HUDEP-2 (cell line): ENCODE measurements around the gene SERINC4.

Experiments
- DNase-seq, 76 experiments: peaks; one replicate each; lab custom pipeline; 2025; ENCODE audit not compliant: unreplicated experiment in 76 of 76; lab: John Stamatoyannopoulos, UW

SERINC4 gene

GRCh38 chr15:43799209-43799944 lies 643 bp downstream of the SERINC4 start:
- peak in 1 of 76 experiments; percentile 18 for DNase-seq

GRCh38 chr15:43796566-43796965 lies 3.5 kb downstream of the SERINC4 start:
- DNase-seq: no peak

- no peak for DNase-seq
These were observed 4.0 kb downstream of the SERINC4 start for GRCh38 chr15:43795997-43796396.

- no peak for DNase-seq
These were observed 4.8 kb downstream of the SERINC4 start for GRCh38 chr15:43795197-43795596.

- DNase-seq: no peak
These were observed 5.6 kb downstream of the SERINC4 start for GRCh38 chr15:43794269-43795037.

DNA sequence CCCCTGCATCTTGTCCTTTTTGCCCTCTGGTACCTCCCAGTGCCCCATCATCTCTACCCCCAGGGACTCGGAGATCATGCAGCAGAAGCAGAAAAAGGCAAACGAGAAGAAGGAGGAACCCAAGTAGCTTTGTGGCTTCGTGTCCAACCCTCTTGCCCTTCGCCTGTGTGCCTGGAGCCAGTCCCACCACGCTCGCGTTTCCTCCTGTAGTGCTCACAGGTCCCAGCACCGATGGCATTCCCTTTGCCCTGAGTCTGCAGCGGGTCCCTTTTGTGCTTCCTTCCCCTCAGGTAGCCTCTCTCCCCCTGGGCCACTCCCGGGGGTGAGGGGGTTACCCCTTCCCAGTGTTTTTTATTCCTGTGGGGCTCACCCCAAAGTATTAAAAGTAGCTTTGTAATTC lies 6.4 kb downstream of the SERINC4 start:
- DNase-seq: no peak

DNA sequence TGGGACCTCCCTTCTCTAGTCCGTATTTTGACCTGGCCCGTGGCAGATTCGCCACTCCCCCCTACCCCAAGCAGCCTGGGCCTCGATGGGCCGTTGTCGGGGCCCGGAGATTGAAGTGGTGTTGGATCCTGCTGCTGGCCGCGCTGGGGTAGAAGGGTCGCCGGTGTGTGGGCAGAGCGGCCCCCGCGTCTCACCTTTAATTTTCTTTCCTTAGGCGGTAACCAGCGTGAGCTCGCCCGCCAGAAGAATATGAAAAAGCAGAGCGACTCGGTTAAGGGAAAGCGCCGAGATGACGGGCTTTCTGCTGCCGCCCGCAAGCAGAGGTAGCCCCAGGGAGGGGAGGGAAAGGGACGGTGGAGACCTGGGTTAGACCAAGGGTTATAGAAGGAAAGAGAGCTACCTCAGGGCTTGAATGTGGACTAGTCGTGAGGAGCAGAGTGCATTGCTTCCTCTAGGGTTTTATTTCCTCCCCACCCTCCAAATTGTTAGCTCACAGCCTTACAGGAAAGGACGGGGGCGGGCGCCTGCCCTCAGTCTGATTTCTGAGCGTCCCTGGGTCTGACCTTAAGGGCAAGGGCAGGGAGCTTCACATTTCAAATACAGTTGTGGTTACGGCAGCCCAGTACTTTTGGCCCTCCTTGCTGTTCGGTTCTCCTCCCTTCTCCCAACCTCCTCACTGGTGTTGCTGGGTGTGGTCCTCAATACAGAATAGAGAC lies 7.1 kb downstream of the SERINC4 start:
- DNase-seq: peak in 10 of 76 experiments; percentile 3 to 37 (median 20)

DNA sequence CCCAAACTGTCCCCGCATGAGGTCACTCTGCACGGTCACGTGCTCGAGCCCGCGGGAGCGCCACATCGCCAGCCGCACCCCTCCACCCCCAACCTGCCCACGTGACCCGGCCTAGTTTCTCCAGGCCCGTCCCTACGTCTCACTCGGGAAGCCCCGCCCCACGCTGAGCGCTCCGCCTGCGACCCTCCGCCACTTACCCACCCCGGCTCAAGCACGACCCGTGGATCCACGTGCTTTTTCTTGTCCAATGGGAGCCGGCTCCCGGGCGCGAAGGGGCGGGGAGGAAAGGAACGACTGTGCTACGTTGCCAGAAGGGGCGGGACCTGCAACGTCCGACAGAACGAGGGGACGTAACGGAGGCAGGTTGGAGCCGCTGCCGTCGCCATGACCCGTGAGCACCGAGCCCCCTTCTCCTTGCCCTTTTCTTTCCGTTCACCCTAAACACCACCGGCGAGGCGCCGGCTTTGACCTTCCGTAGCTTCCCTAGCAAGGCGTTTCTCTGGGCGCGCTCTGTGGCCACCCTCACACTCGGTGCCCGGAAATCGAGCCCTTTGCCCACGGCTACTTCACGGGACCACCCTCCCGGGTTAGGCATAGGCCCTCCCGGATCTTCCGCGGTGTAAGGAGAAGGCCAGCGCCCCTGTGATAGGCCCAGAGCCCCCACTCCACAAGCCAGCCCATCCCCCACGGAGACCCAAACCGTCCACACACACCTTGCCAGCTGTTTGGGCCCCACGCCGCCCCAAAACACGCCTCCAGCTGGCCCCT lies 7.8 kb downstream of the SERINC4 start, which contains the start of gene SERF2:
SERF2 (plus strand) TSS at position 328 of the 768 bp plus-strand sequence; CDS start at position 385, 57 bp downstream.
- peak in 75 of 76 experiments; percentile 71 to 100 (median 99) for DNase-seq

GRCh38 chr15:43789409-43789808 lies 10.6 kb downstream of the SERINC4 start:
- DNase-seq: no peak

DNA sequence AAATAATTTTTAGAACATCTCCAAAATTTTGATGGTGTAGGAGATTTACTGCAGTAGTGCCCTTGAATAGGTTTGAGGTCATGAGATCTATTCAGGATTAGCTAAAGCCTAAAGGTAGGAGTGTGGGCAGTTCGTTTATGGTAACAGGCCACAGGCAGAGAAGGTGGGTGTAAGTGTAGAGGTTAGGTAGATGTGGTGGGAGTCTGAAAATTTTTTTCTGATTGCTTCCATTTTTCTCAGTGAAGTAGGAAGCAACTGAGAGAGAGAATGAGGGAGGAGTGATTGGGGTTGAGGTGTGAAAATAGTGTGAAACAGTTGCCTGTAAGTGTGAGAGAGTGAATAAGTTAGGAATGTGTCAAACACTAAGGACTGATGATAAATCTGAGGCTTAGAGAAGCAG lies 21.0 kb downstream of the SERINC4 start:
- no peak for DNase-seq

- peak in 75 of 76 experiments; percentile 44 to 93 (median 82) for DNase-seq
These were observed 22.6 kb downstream of the SERINC4 start for GRCh38 chr15:43777267-43777914.

DNA sequence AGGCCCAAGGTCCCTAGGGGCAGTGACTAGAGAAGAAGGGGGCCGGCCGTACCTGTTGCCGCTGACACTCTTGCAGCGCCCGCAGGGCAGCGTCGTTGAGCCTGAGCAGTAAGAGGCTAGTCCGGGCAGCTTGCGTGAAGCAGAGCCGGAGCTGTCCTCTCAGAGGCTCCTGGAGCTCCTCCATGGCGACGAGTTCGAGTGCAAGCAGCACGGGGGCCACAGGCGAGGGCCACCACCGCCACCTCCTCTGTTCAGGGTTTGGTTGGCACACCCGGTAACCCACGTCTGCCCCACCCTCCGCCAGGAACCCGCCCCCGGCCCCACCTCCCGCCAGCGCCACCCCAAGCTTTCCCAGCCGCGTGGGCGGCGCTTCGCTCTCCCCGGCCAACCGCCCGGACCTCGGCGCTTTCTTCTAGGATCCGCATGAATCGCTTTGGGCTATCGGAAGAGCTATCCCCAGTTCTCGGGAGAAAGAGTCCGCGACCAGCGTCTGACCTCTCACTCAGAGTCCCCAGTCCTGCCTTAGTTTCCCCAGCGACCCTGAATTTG lies 23.2 kb downstream of the SERINC4 start, which contains the start of gene ELL3:
ELL3 (minus strand) TSS at position 249 of the 549 bp plus-strand sequence; CDS start at position 184, 65 bp downstream.
- peak in 72 of 76 experiments; percentile 43 to 89 (median 78) for DNase-seq

GRCh38 chr15:43776101-43776717 lies 23.8 kb downstream of the SERINC4 start:
- DNase-seq: no peak

- peak in 1 of 76 experiments; percentile 22 for DNase-seq
These were observed 24.5 kb downstream of the SERINC4 start for GRCh38 chr15:43775411-43775965.

DNA sequence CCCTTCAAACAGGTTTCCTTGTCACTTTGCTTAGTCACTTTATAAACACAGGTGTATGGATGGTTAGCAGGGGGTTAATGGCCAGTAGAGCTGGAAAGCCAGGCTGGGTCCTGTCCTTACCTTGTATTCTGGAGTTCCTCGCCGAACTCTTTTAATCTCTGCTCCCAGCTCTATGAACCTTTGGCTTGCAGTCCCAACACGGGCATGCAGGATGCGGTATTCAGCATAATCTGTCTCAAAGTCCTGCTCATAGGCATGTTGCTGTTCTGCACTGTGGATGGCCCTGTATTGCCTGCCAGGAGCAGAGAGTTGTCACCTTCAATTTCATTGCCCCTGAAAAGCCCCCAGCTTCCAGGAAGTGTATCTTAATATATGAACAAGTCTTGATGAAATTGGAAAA lies 26.0 kb downstream of the SERINC4 start:
- no peak for DNase-seq

- DNase-seq: no peak
These were observed 27.4 kb downstream of the SERINC4 start for GRCh38 chr15:43772624-43773023.

- peak in 1 of 76 experiments; percentile 5 for DNase-seq
These were observed 28.2 kb downstream of the SERINC4 start for GRCh38 chr15:43771816-43772215.

GRCh38 chr15:43769584-43770228 lies 30.3 kb downstream of the SERINC4 start:
- DNase-seq: peak in 51 of 76 experiments; percentile 1 to 67 (median 27)
